ENCODE measurements around the gene SLPI. TPM values are rescaled to one million over a fixed set of nuclear protein-coding genes. Genes with fewer than 3 reads are reported as not detected.

The SLPI gene
- total RNA-seq, 3 donors from 2014 or later (not counting 1 experiment from before 2014, with no cell fraction given), result 0.90 TPM; not detected in 2

DNA sequence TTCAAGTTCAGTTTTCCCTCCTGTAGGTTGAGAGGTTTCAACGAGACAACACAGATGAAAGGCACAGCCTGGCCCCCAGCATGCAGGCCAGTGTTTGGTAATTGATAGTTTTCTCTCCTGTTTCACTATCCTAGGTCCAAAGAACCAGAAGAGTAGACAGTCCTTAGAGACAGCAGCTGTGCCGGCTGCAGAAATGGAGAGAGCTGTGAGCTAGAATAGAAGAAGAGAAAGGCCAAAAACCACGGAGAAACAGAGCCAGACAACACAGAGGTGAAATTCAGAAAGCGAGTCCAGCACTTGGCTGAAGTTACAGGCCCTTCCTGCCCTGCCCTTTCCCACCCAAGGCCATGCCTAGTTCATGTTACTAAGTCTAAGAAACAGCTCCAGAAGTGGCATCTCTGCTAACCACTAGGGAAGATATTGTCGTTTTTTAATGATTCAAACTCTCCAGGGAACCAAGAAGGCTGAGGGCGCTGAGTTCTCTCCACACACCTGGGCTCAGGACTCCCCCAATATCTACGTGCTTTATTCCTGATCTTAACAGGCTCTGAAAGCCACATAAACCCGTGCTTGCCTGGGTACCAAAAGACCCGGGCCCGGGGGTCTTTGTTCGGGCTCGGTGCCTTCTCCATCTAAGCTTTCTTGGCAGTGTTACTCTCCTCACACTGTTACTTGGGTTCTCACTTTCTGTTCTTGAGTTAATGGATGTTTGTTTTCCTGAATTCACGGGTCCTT, 35.7 kb upstream of the SLPI start:
- 85% methylated on average over 13 of the region's 13 CpGs for WGBS (ENCODE audit: insufficient coverage)
- TF ChIP-seq CTCF (IDR thresholded peaks at IDR 0.05), result no peak
- Histone ChIP-seq H3K27ac (ENCODE audit: low read length) (no peak overlapping the region), H3K9me3 (ENCODE audit: control insufficient read depth, insufficient read depth, low read length) (no peaks in the 10 kb centered on the region), H3K4me3 (ENCODE audit: low read length) (no peak overlapping the region), H3K4me1 (ENCODE audit: control insufficient read depth, insufficient read depth, low read length) (peaks cover 11% of the 10 kb centered on the region), H3K36me3 (ENCODE audit: control insufficient read depth, insufficient read depth, low read length) (no peaks in the 10 kb centered on the region), H3K27me3 (ENCODE audit: control insufficient read depth, insufficient read depth, low read length) (peaks cover 10% of the 10 kb centered on the region)
- intact Hi-C loops (cut with micrococcal nuclease), result loop anchor here (2.0 to 10.0 kb wide), 3 partner anchors 65 to 605 kb away; no protein-coding TSS in a partner anchor
- Mint-ChIP-seq H3K4me3 (no peak overlapping the region), H3K4me1 (peaks cover 15 to 25% of the 10 kb centered on the region in 2 donors), H3K36me3 (no peaks in the 10 kb centered on the region), H3K27me3 (ENCODE audit: low read depth in 2 of 2) (peaks cover 26 to 34% of the 10 kb centered on the region in 2 donors), H3K9me3 (no peaks in the 10 kb centered on the region), H3K27ac (no peak overlapping the region)
- ATAC-seq (no peak), DNase-seq (no peak)

GRCh38 chr20:45288860-45289259, 34.5 kb upstream of the SLPI start:
- H3K4me3 ChIP-seq (ENCODE audit: low read length), result no peak overlapping the region
- H3K9me3 ChIP-seq (ENCODE audit: control insufficient read depth, insufficient read depth, low read length), result no peaks in the 10 kb centered on the region
- H3K27ac ChIP-seq (ENCODE audit: low read length), result no peak overlapping the region
- H3K4me1 ChIP-seq (ENCODE audit: control insufficient read depth, insufficient read depth, low read length), result peaks cover 9% of the 10 kb centered on the region
- Mint-ChIP-seq H3K36me3 (no peaks in the 10 kb centered on the region), H3K27me3 (ENCODE audit: low read depth in 2 of 2) (peaks cover 27 to 38% of the 10 kb centered on the region in 2 donors), H3K4me3 (no peak overlapping the region), H3K9me3 (no peaks in the 10 kb centered on the region), H3K27ac (no peak overlapping the region), H3K4me1 (peaks cover 11 to 22% of the 10 kb centered on the region in 2 donors)
- no peaks in the 10 kb centered on the region for H3K36me3 ChIP-seq (ENCODE audit: control insufficient read depth, insufficient read depth, low read length)
- WGBS (ENCODE audit: insufficient coverage), result 85% methylated on average over 5 of the region's 5 CpGs
- no peak for DNase-seq
- ATAC-seq, result no peak
- TF ChIP-seq CTCF (IDR thresholded peaks at IDR 0.05), result no peak
- intact Hi-C loops (cut with micrococcal nuclease), result no loop called here
- H3K27me3 ChIP-seq (ENCODE audit: control insufficient read depth, insufficient read depth, low read length), result peaks cover 7% of the 10 kb centered on the region

GRCh38 chr20:45288376-45288775, 34.0 kb upstream of the SLPI start:
- no peak overlapping the region for H3K27ac Mint-ChIP-seq
- no peak overlapping the region for H3K4me3 ChIP-seq (ENCODE audit: low read length)
- H3K4me1 Mint-ChIP-seq, result peaks cover 10 to 18% of the 10 kb centered on the region in 2 donors
- ATAC-seq (no peak), DNase-seq (no peak)
- H3K4me1 ChIP-seq (ENCODE audit: control insufficient read depth, insufficient read depth, low read length), result peaks cover 4% of the 10 kb centered on the region
- H3K9me3 Mint-ChIP-seq, result no peaks in the 10 kb centered on the region
- no peak for TF ChIP-seq CTCF (IDR thresholded peaks at IDR 0.05)
- H3K27ac ChIP-seq (ENCODE audit: low read length), result no peak overlapping the region
- intact Hi-C loops (cut with micrococcal nuclease), result no loop called here
- no peaks in the 10 kb centered on the region for H3K36me3 Mint-ChIP-seq
- H3K27me3 ChIP-seq (ENCODE audit: control insufficient read depth, insufficient read depth, low read length), result peaks cover 7% of the 10 kb centered on the region
- H3K36me3 ChIP-seq (ENCODE audit: control insufficient read depth, insufficient read depth, low read length), result no peaks in the 10 kb centered on the region
- peaks cover 25 to 40% of the 10 kb centered on the region in 2 donors for H3K27me3 Mint-ChIP-seq (ENCODE audit: low read depth in 2 of 2)
- H3K9me3 ChIP-seq (ENCODE audit: control insufficient read depth, insufficient read depth, low read length), result no peaks in the 10 kb centered on the region
- no peak overlapping the region for H3K4me3 Mint-ChIP-seq
- WGBS (ENCODE audit: insufficient coverage), result 81% methylated on average over 4 of the region's 4 CpGs

Data from natural killer cell (primary cell).